ENCODE measurements around the gene PDE7B.

DNA sequence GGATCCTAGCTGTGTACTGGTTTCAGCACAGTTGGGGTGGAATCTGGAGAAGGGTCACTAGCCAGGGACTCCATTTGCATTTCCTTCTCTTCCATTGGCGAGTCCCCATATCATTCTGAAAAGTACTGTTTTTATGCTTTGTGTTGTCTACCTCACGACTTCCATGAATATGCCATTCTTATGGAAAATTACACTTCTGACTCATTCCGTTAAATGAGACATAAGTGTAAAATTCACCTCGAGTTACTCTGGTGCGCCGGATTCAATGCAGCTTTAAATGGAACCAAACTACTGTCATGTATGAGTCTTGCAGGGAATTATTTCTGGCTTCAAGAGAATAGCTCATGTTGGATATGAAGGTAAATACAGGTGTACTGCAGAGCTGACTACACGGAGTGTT lies 99.2 kb downstream of the PDE7B start:
- TF ChIP-seq, protein P1, sequence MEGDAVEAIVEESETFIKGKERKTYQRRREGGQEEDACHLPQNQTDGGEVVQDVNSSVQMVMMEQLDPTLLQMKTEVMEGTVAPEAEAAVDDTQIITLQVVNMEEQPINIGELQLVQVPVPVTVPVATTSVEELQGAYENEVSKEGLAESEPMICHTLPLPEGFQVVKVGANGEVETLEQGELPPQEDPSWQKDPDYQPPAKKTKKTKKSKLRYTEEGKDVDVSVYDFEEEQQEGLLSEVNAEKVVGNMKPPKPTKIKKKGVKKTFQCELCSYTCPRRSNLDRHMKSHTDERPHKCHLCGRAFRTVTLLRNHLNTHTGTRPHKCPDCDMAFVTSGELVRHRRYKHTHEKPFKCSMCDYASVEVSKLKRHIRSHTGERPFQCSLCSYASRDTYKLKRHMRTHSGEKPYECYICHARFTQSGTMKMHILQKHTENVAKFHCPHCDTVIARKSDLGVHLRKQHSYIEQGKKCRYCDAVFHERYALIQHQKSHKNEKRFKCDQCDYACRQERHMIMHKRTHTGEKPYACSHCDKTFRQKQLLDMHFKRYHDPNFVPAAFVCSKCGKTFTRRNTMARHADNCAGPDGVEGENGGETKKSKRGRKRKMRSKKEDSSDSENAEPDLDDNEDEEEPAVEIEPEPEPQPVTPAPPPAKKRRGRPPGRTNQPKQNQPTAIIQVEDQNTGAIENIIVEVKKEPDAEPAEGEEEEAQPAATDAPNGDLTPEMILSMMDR (IDR thresholded peaks at IDR 0.05; ENCODE audit: insufficient read depth, low read length), result no peak
- TF ChIP-seq, protein P2, sequence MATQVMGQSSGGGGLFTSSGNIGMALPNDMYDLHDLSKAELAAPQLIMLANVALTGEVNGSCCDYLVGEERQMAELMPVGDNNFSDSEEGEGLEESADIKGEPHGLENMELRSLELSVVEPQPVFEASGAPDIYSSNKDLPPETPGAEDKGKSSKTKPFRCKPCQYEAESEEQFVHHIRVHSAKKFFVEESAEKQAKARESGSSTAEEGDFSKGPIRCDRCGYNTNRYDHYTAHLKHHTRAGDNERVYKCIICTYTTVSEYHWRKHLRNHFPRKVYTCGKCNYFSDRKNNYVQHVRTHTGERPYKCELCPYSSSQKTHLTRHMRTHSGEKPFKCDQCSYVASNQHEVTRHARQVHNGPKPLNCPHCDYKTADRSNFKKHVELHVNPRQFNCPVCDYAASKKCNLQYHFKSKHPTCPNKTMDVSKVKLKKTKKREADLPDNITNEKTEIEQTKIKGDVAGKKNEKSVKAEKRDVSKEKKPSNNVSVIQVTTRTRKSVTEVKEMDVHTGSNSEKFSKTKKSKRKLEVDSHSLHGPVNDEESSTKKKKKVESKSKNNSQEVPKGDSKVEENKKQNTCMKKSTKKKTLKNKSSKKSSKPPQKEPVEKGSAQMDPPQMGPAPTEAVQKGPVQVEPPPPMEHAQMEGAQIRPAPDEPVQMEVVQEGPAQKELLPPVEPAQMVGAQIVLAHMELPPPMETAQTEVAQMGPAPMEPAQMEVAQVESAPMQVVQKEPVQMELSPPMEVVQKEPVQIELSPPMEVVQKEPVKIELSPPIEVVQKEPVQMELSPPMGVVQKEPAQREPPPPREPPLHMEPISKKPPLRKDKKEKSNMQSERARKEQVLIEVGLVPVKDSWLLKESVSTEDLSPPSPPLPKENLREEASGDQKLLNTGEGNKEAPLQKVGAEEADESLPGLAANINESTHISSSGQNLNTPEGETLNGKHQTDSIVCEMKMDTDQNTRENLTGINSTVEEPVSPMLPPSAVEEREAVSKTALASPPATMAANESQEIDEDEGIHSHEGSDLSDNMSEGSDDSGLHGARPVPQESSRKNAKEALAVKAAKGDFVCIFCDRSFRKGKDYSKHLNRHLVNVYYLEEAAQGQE (IDR thresholded peaks at IDR 0.05; ENCODE audit: insufficient replicate concordance, low read depth), result no peak
- TF ChIP-seq POLR2AphosphoS5 (IDR thresholded peaks at IDR 0.05; ENCODE audit: low read depth), result no peak
